Colonic mucosa (tissue), 4 donors: Measurements from ENCODE around the gene STAP1. TPM values are rescaled to one million over a fixed set of nuclear protein-coding genes. Genes with fewer than 3 reads are reported as not detected.

Experiments used
- DNase-seq: peaks from one replicate; pipeline ENCODE4 v3.0.0-alpha.2; 2020
- H3K27ac ChIP-seq: fragments of 200-600 bp; one replicate; pipeline ENCODE4 v1.8.0; 2021
- H3K27me3 ChIP-seq: fragments of 200-600 bp; one replicate; pipeline ENCODE4 v1.8.0; 2021
- H3K36me3 ChIP-seq: fragments of 200-600 bp; one replicate; pipeline ENCODE4 v1.8.0; 2021
- H3K4me1 ChIP-seq: fragments of 200-600 bp; one replicate; pipeline ENCODE4 v1.8.0; 2021; ENCODE audit warnings: mild to moderate bottlenecking
- H3K4me3 ChIP-seq: fragments of 200-600 bp; one replicate; pipeline ENCODE4 v1.8.0; 2021
- H3K9ac ChIP-seq, 2 donors: one replicate each; pipeline ENCODE4 v1.7.0; 2013; ENCODE audit warnings: control low read depth in 2 of 2, low read depth in 2 of 2, low read length in 2 of 2
- H3K9me3 ChIP-seq: fragments of 200-600 bp; one replicate; pipeline ENCODE4 v1.8.0; 2021
- CTCF ChIP-seq: fragments of 200-600 bp; IDR thresholded peaks from one replicate; pipeline ENCODE4 v1.8.0; 2022; ENCODE audit warnings: antibody characterized with exemption, mild to moderate bottlenecking
- intact Hi-C: fragments of 100-400 bp; cut with DNase I; formaldehyde crosslinking; loops from one replicate; pipeline ENCODE4 v1.14.1; 2022
- total RNA-seq, 2 donors: library from RNA; stranded (reverse); fragmentation: NEBNext Ultra II Directional in 1 of 2; extraction: Animal tissue kit (Norgen Biotek cat#: 25700) in 1 of 2; gene quantifications; one replicate each; pipeline ENCODE4 v1.2.1, GENCODE V29; 2021
- donor health status: healthy.
- donor health status: DM: no; HTN: no; CAD: no.
- donor health status: DM: no; HTN: no; CAD: no.

The STAP1 gene
- total RNA-seq, 2 donors from 2014 or later = 0.37 to 0.52 TPM

GRCh38 chr4:67638136-67638535, 79.6 kb downstream of the STAP1 start:
- no peaks in the 10 kb centered on the region for H3K4me1 ChIP-seq
- H3K4me3 ChIP-seq = no peak overlapping the region
- intact Hi-C loops = no loop called here
- H3K9me3 ChIP-seq = no peaks in the 10 kb centered on the region
- no peaks in the 10 kb centered on the region for H3K27me3 ChIP-seq
- no peak for TF ChIP-seq CTCF
- H3K27ac ChIP-seq = no peak overlapping the region
- H3K9ac ChIP-seq = no peak overlapping the region
- H3K36me3 ChIP-seq = peaks cover 7% of the 10 kb centered on the region
- no peak for DNase-seq

GRCh38 chr4:67651536-67651935, 93.0 kb downstream of the STAP1 start:
- H3K27ac ChIP-seq = no peak overlapping the region
- H3K9me3 ChIP-seq = no peaks in the 10 kb centered on the region
- TF ChIP-seq CTCF = no peak
- intact Hi-C loops = no loop called here
- no peaks in the 10 kb centered on the region for H3K36me3 ChIP-seq
- H3K4me3 ChIP-seq = no peak overlapping the region
- no peak overlapping the region for H3K9ac ChIP-seq
- H3K4me1 ChIP-seq = no peaks in the 10 kb centered on the region
- no peaks in the 10 kb centered on the region for H3K27me3 ChIP-seq
- no peak for DNase-seq

Other genes starting within 250 kb of the STAP1 start
- 10 to 100 TPM; 12.7 to 17.0 TPM for gene CENPC, start 13.2 kb upstream of the STAP1 start, total RNA-seq
- gene UBA6, start 142.4 kb downstream of the STAP1 start, total RNA-seq = 10 to 100 TPM; 57.2 to 73.2 TPM
- not detected for gene GNRHR, start 195.7 kb downstream of the STAP1 start, total RNA-seq